NOMO-1 treated with dmso at 0.1 percent for 144 hours (cell line): Measurements from ENCODE around the gene KPNA5.

Experiments used
- DNase-seq: peaks from one replicate; lab custom pipeline; 2025; ENCODE audit not compliant: unreplicated experiment; lab: John Stamatoyannopoulos, UW

KPNA5 gene

DNA sequence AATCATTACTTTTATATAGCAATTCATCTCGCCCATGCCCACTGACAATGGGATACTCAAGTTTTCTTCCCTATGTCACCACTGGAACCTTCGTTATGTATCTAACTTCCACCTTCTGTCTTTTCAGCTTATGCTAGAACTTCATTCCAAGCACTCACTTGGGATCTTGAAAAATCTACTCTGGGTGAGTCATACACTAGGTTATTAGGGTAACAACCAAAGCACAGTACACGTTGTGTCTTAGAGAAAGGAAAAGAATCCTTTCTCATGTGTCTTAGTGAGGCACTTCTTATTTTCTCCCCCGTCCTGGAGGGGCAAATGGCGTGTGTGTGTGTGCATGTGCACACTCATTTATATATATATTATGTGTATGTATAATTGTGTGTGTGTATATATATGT lies 102.8 kb downstream of the KPNA5 start:
- DNase-seq = no peak
